B cell (primary cell): Measurements from ENCODE around the gene RNASET2. TPM values are rescaled to one million over a fixed set of nuclear protein-coding genes. Genes with fewer than 3 reads are reported as not detected.
A peak's percentile ranks its signal among the peaks of the same experiment; 100 is the strongest.

ENCODE experiments used
- ATAC-seq: fragments of 200-7000 bp; cut with Tn5 transposase; one replicate; pipeline ENCODE4 v1.10.0; 2021; ENCODE audit warnings: low read depth, mild to moderate bottlenecking, moderate number of reproducible peaks, moderate library complexity
- CTCF ChIA-PET: fragments of 350-600 bp; sonication (Branson Sonifier 250); formaldehyde crosslinking; loops from one replicate; lab custom pipeline; 2021; ENCODE audit warnings: antibody characterized with exemption, inconsistent platforms; lab: Charles Lee
- POLR2A ChIA-PET: fragments of 350-600 bp; sonication (Branson Sonifier 250); formaldehyde crosslinking; loops from one replicate; lab custom pipeline; 2021; ENCODE audit warnings: antibody characterized with exemption; lab: Charles Lee
- DNase-seq: peaks from one replicate; pipeline ENCODE4 v3.0.0; 2013
- H2AFZ ChIP-seq: 2 replicates; pipeline ENCODE4 v1.6.1; 2012; ENCODE audit warnings: mild to moderate bottlenecking, low read depth, low read length; ENCODE audit not compliant: insufficient read depth, poor library complexity, severe bottlenecking
- H3K27ac ChIP-seq, 2 donors: 1 replicate in 1 of 2; 2 replicates in 1 of 2; pipeline ENCODE4 v1.5.1; 2012 to 2013; ENCODE audit warnings: low read length in 2 of 2, mild to moderate bottlenecking in 2 of 2, moderate library complexity in 1 of 2
- H3K27me3 ChIP-seq, 4 experiments: fragments of 200-600 bp in 1 of 4; sonication (generic) in 1 of 4; replicated peaks in 1 of 4; 1 replicate in 2 of 4; 2 replicates in 2 of 4; pipeline versions ENCODE4 v1.6.1 to v1.7.0; 2013 to 2016; ENCODE audit warnings: low read length in 3 of 4, mild to moderate bottlenecking in 2 of 4, mixed read lengths in 1 of 4, moderate library complexity in 1 of 4; ENCODE audit not compliant: insufficient read depth in 4 of 4, control insufficient read depth in 3 of 4; ENCODE audit errors: control extremely low read depth in 1 of 4
- H3K36me3 ChIP-seq, 2 experiments: replicated peaks in 1 of 2; 1 replicate in 1 of 2; 2 replicates in 1 of 2; pipeline versions ENCODE4 v1.6.1 to v1.7.1; 2013; ENCODE audit warnings: low read length in 1 of 2; ENCODE audit not compliant: insufficient read depth in 2 of 2, control insufficient read depth in 1 of 2; ENCODE audit errors: control extremely low read depth in 1 of 2, extremely low read depth in 1 of 2
- H3K4me1 ChIP-seq, 2 donors: fragments of 200-600 bp in 1 of 2; sonication (generic) in 1 of 2; 1 replicate in 1 of 2; 2 replicates in 1 of 2; pipeline versions ENCODE4 v1.5.1 to v1.6.1; 2013 to 2017; ENCODE audit warnings: low read length in 2 of 2; ENCODE audit not compliant: control insufficient read depth in 2 of 2, insufficient read depth in 2 of 2
- H3K4me2 ChIP-seq: replicated peaks from 2 replicates; pipeline ENCODE3; 2012; ENCODE audit warnings: mild to moderate bottlenecking, low read depth, low read length; ENCODE audit not compliant: poor library complexity, severe bottlenecking
- H3K4me3 ChIP-seq, 5 experiments: fragments of 200-600 bp in 1 of 5; sonication (generic) in 1 of 5; 1 replicate in 3 of 5; 2 replicates in 2 of 5; pipeline versions ENCODE4 v1.5.1 to v1.7.0; 2011 to 2016; ENCODE audit warnings: low read length in 4 of 5, mild to moderate bottlenecking in 4 of 5, low read depth in 2 of 5, control low read depth in 1 of 5, moderate library complexity in 1 of 5; ENCODE audit not compliant: insufficient read depth in 1 of 5; ENCODE audit errors: control extremely low read depth in 1 of 5, extremely low read depth in 1 of 5
- H3K79me2 ChIP-seq: fragments of 200-600 bp; sonication (generic); one replicate; pipeline ENCODE4 v1.6.0; 2016; ENCODE audit warnings: low read length; ENCODE audit not compliant: control insufficient read depth, insufficient read depth
- H3K9ac ChIP-seq: fragments of 200-600 bp; sonication (generic); 2 replicates; pipeline ENCODE4 v1.6.1; 2017; ENCODE audit warnings: mild to moderate bottlenecking, low read length, moderate library complexity
- H3K9me3 ChIP-seq, 3 donors: one replicate each; pipeline versions ENCODE4 v1.6.1 to v1.7.1; 2013; ENCODE audit warnings: low read length in 2 of 3; ENCODE audit not compliant: control insufficient read depth in 2 of 3, insufficient read depth in 1 of 3; ENCODE audit errors: control extremely low read depth in 1 of 3
- H4K20me1 ChIP-seq: 2 replicates; pipeline ENCODE4 v1.6.0; 2012; ENCODE audit warnings: mild to moderate bottlenecking, low read length; ENCODE audit not compliant: insufficient read depth, control insufficient read depth, poor library complexity, severe bottlenecking
- H3K27ac Mint-ChIP-seq: one replicate; pipeline ENCODE4 v1.8.0; 2021; ENCODE audit warnings: mixed read lengths
- H3K27me3 Mint-ChIP-seq: one replicate; pipeline ENCODE4 v1.8.0; 2021; ENCODE audit warnings: mixed read lengths
- H3K4me1 Mint-ChIP-seq: one replicate; pipeline ENCODE4 v1.8.0; 2021; ENCODE audit warnings: mixed read lengths
- H3K4me3 Mint-ChIP-seq: one replicate; pipeline ENCODE4 v1.8.0; 2021; ENCODE audit warnings: mixed read lengths
- H3K9me3 Mint-ChIP-seq: one replicate; pipeline ENCODE4 v1.8.0; 2022; ENCODE audit warnings: mixed read lengths; ENCODE audit not compliant: insufficient read depth
- EZH2 ChIP-seq: IDR thresholded peaks from 2 replicates; pipeline ENCODE4 v1.6.1; 2012; ENCODE audit warnings: borderline replicate concordance, low read depth, mild to moderate bottlenecking, moderate library complexity, low read length; ENCODE audit not compliant: insufficient read depth, poor library complexity, severe bottlenecking
- WGBS: methylation state at CpG from one replicate; pipeline ENCODE4 v1.1.5; 2013; ENCODE audit warnings: missing lambda C conversion rate; ENCODE audit not compliant: insufficient coverage; 5-methylcytosine and 5-hydroxymethylcytosine counted together
- intact Hi-C: fragments of 100-400 bp; cut with micrococcal nuclease; formaldehyde crosslinking; loops from one replicate; pipeline ENCODE4 v1.10.0; 2022
- polyA plus RNA-seq: library from polyadenylated mRNA; depleted of rRNA; stranded (reverse); fragments of >200 nt; gene quantifications from 2 replicates; pipeline ENCODE4 v1.2.3, GENCODE V29; 2012
- total RNA-seq, 2 donors: library from RNA; stranded (reverse); fragments of 120-200 nt in 1 of 2; gene quantifications; 1 replicate in 1 of 2; 2 replicates in 1 of 2; pipeline versions ENCODE4 v1.2.3 to v1.2.4, GENCODE V29; 2013 to 2022
- TF ChIP-seq, protein P1 (sequence below): fragments of 200-600 bp; IDR thresholded peaks from one replicate; pipeline ENCODE4 v1.8.0; 2022; ENCODE audit warnings: antibody characterized with exemption, mild to moderate bottlenecking

RNASET2 gene
- total and polyA plus RNA-seq, 2 donors (not counting 1 experiment from before 2014, with no cell fraction given) = 293 to 330 TPM

DNA sequence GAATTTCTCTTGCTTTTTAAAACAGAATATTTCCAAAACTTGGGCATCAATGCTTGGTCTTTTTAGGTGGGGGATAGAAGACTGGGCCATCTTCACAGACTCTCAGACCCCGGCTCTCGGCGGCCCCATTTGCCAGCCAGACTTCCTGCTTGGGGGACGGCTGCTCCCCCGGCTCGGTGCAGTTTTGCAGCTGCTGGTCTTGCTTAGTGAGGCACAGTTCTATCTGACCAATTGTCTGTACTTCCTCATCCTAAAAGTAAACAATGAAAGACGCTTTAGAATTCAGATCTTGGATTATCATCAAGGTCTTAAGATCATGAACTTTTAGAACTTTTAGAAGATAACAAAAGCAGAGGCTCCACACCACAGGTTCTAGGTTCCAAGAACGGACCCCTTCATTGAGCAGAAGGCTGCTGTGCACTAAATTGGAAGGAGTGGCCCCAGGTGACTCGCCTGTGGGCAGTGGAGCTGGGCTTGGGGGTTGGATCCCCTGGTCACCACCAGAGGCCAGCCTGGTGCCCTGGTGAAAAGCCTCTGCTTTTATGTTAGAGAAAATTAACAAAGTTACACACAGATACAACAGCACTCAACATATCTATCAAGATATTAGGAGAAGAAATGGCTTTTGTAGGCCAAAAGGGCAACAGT is 26.7 kb downstream of the RNASET2 start:
- peak; percentile 75 for ATAC-seq
- Mint-ChIP-seq H3K4me3 (peak overlapping the region; percentile 55), H3K27me3 (no peaks in the 10 kb centered on the region), H3K9me3 (no peaks in the 10 kb centered on the region), H3K4me1 (peaks cover 43% of the 10 kb centered on the region), H3K27ac (peak overlapping the region; percentile 96)
- intact Hi-C loops = no loop called here
- DNase-seq = peak; percentile 32
- no peak overlapping the region for H2AFZ ChIP-seq
- peaks cover 8 to 79% of the 10 kb centered on the region in 2 experiments for H3K36me3 ChIP-seq
- ChIA-PET POLR2A (interaction anchor here (0.6 to 1.3 kb wide), 6 partner anchors 16 to 184 kb away, joined by 3 to 14 read pairs (median 4); partner anchors contain the start of gene RNASET2), CTCF (interaction anchor here (0.9 to 1.9 kb wide), 5 partner anchors 21 to 212 kb away, joined by 3 to 17 read pairs (median 4); partner anchors contain the start of gene RNASET2)
- peaks cover 70% of the 10 kb centered on the region for H4K20me1 ChIP-seq
- TF ChIP-seq EZH2 = no peak
- TF ChIP-seq, protein P1, sequence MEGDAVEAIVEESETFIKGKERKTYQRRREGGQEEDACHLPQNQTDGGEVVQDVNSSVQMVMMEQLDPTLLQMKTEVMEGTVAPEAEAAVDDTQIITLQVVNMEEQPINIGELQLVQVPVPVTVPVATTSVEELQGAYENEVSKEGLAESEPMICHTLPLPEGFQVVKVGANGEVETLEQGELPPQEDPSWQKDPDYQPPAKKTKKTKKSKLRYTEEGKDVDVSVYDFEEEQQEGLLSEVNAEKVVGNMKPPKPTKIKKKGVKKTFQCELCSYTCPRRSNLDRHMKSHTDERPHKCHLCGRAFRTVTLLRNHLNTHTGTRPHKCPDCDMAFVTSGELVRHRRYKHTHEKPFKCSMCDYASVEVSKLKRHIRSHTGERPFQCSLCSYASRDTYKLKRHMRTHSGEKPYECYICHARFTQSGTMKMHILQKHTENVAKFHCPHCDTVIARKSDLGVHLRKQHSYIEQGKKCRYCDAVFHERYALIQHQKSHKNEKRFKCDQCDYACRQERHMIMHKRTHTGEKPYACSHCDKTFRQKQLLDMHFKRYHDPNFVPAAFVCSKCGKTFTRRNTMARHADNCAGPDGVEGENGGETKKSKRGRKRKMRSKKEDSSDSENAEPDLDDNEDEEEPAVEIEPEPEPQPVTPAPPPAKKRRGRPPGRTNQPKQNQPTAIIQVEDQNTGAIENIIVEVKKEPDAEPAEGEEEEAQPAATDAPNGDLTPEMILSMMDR = no peak
- H3K9me3 ChIP-seq = no peaks in the 10 kb centered on the region
- peak overlapping the region; percentile 39 to 74 for H3K27ac ChIP-seq
- no peak overlapping the region for H3K9ac ChIP-seq
- peak overlapping the region; percentile 41 for H3K4me2 ChIP-seq
- peaks cover 51% of the 10 kb centered on the region for H3K79me2 ChIP-seq
- H3K4me3 ChIP-seq = peak overlapping the region in 1 of 5 experiments; percentile 8
- H3K4me1 ChIP-seq = peaks cover 21 to 29% of the 10 kb centered on the region in 2 donors
- WGBS = 54% methylated on average over 3 of the region's 9 CpGs
- no peaks in the 10 kb centered on the region for H3K27me3 ChIP-seq
